H1 (cell line): ENCODE results near the gene GPR39. TPM values are rescaled to one million over a fixed set of nuclear protein-coding genes. Genes with fewer than 3 reads are reported as not detected.
A peak's percentile ranks its signal among the peaks of the same experiment; 100 is the strongest.

ENCODE experiments used
- CTCF ChIA-PET: fragments of 300-600 bp; sonication (Branson Sonifier 250); formaldehyde crosslinking; loops from one replicate; lab custom pipeline; 2021; ENCODE audit not compliant: partially characterized antibody; lab: Charles Lee
- POLR2A ChIA-PET: fragments of 300-600 bp; sonication (Branson Sonifier 250); formaldehyde crosslinking; loops from one replicate; lab custom pipeline; 2021; ENCODE audit warnings: inconsistent platforms; ENCODE audit not compliant: partially characterized antibody; lab: Charles Lee
- DNase-seq, 2 experiments: peaks; one replicate each; pipeline versions ENCODE4 v3.0.0 to v3.0.0-alpha.2; 2010 to 2022; ENCODE audit warnings: low spot score in 2 of 2, low read depth in 1 of 2, mixed read lengths in 1 of 2
- FAIRE-seq: peaks from 2 replicates; lab custom pipeline; 2011; peaks lifted over from hg19 to GRCh38; lab: Jason Lieb, UNC
- H2AFZ ChIP-seq: 2 replicates; pipeline ENCODE4 v1.8.1; 2012; ENCODE audit warnings: low read length, inconsistent platforms
- H2AK5ac ChIP-seq: 2 replicates; pipeline ENCODE4 v1.6.1; 2013; ENCODE audit warnings: low read depth, low read length
- H2BK120ac ChIP-seq: replicated peaks from 2 replicates; pipeline ENCODE3; 2013; ENCODE audit warnings: low read depth, low read length, inconsistent platforms
- H2BK12ac ChIP-seq: 2 replicates; pipeline ENCODE4 v1.6.1; 2013; ENCODE audit warnings: low read depth, low read length
- H2BK15ac ChIP-seq: 2 replicates; pipeline ENCODE4 v1.6.1; 2013; ENCODE audit warnings: low read length
- H2BK20ac ChIP-seq: 2 replicates; pipeline ENCODE4 v1.6.1; 2013; ENCODE audit warnings: low read length
- H2BK5ac ChIP-seq: 2 replicates; pipeline ENCODE4 v1.6.1; 2013; ENCODE audit warnings: low read depth, low read length
- H3K14ac ChIP-seq: 2 replicates; pipeline ENCODE4 v1.6.1; 2013; ENCODE audit warnings: inconsistent platforms; ENCODE audit not compliant: insufficient read length
- H3K18ac ChIP-seq: 2 replicates; pipeline ENCODE4 v1.6.1; 2013; ENCODE audit warnings: low read length; ENCODE audit errors: extremely low read depth
- H3K23ac ChIP-seq: 2 replicates; pipeline ENCODE4 v1.6.1; 2013; ENCODE audit warnings: inconsistent platforms; ENCODE audit not compliant: insufficient read length
- H3K23me2 ChIP-seq: 2 replicates; pipeline ENCODE4 v1.6.1; 2013; ENCODE audit warnings: low read depth, low read length
- H3K27ac ChIP-seq: 2 replicates; pipeline ENCODE4 v1.6.1; 2011; ENCODE audit warnings: low read depth, low read length, inconsistent platforms
- H3K27me3 ChIP-seq, 4 experiments: replicated peaks in 1 of 4; 1 replicate in 1 of 4; 2 replicates in 3 of 4; pipeline versions ENCODE4 v1.6.1 to v1.8.1; 2011 to 2013; ENCODE audit warnings: low read length in 3 of 4, mild to moderate bottlenecking in 3 of 4, inconsistent platforms in 2 of 4, mixed read lengths in 2 of 4, moderate library complexity in 1 of 4; ENCODE audit not compliant: control insufficient read depth in 3 of 4, insufficient read depth in 3 of 4; ENCODE audit errors: extremely low read depth in 1 of 4
- H3K36me3 ChIP-seq, 4 experiments: 2 replicates each; pipeline versions ENCODE4 v1.6.1 to v1.8.1; 2011 to 2013; ENCODE audit warnings: mild to moderate bottlenecking in 4 of 4, low read length in 3 of 4, moderate library complexity in 2 of 4, control low read depth in 1 of 4, inconsistent platforms in 1 of 4; ENCODE audit not compliant: insufficient read depth in 4 of 4, control insufficient read depth in 2 of 4
- H3K4ac ChIP-seq: replicated peaks from 2 replicates; pipeline ENCODE3; 2013; ENCODE audit warnings: low read length, low read depth, mixed read lengths, inconsistent platforms; ENCODE audit not compliant: insufficient read length
- H3K4me1 ChIP-seq, 4 experiments: replicated peaks in 1 of 4; 1 replicate in 1 of 4; 2 replicates in 3 of 4; pipeline versions ENCODE4 v1.6.1 to v1.8.1; 2011 to 2013; ENCODE audit warnings: low read length in 3 of 4, inconsistent platforms in 2 of 4, mixed read lengths in 1 of 4; ENCODE audit not compliant: insufficient read depth in 4 of 4, control insufficient read depth in 3 of 4
- H3K4me2 ChIP-seq, 2 experiments: 2 replicates each; pipeline versions ENCODE4 v1.6.1 to v1.8.1; 2011 to 2013; ENCODE audit warnings: low read depth in 2 of 2, low read length in 2 of 2, control low read depth in 1 of 2, inconsistent platforms in 1 of 2, mild to moderate bottlenecking in 1 of 2; ENCODE audit not compliant: insufficient read depth in 1 of 2
- H3K4me3 ChIP-seq, 4 experiments: fragments of 200-600, 300-600 bp in 1 of 4; sonication (generic), shearing (Covaris generic), sonication (Bioruptor Twin) in 1 of 4; 2 replicates each; pipeline versions ENCODE4 v1.5.1 to v1.8.1; 2011 to 2016; ENCODE audit warnings: low read length in 4 of 4, low read depth in 3 of 4, control low read depth in 2 of 4, inconsistent platforms in 2 of 4, mild to moderate bottlenecking in 2 of 4, mixed read lengths in 1 of 4, moderate library complexity in 1 of 4; ENCODE audit not compliant: insufficient read depth in 2 of 4; ENCODE audit errors: extremely low read depth in 1 of 4
- H3K56ac ChIP-seq: replicated peaks from 2 replicates; pipeline ENCODE3; 2013; ENCODE audit warnings: low read depth, mild to moderate bottlenecking, mixed read lengths, low read length, inconsistent platforms; ENCODE audit not compliant: insufficient read length
- H3K79me1 ChIP-seq: 2 replicates; pipeline ENCODE4 v1.6.1; 2013; ENCODE audit warnings: low read depth, low read length, control low read depth
- H3K79me2 ChIP-seq, 2 experiments: 2 replicates each; pipeline versions ENCODE4 v1.6.1 to v1.8.1; 2012 to 2013; ENCODE audit warnings: low read length in 2 of 2, mild to moderate bottlenecking in 2 of 2, inconsistent platforms in 1 of 2; ENCODE audit not compliant: insufficient read depth in 2 of 2, control insufficient read depth in 1 of 2
- H3K9ac ChIP-seq, 4 experiments: replicated peaks in 1 of 4; 1 replicate in 1 of 4; 2 replicates in 3 of 4; pipeline versions ENCODE4 v1.6.1 to v1.8.1; 2011 to 2013; ENCODE audit warnings: low read depth in 3 of 4, low read length in 3 of 4, control low read depth in 2 of 4, mild to moderate bottlenecking in 2 of 4, moderate library complexity in 2 of 4, inconsistent platforms in 1 of 4; ENCODE audit errors: extremely low read depth in 1 of 4
- H3K9me3 ChIP-seq, 2 experiments: 2 replicates each; pipeline versions ENCODE4 v1.6.1 to v1.8.1; 2012 to 2013; ENCODE audit warnings: mild to moderate bottlenecking in 2 of 2, moderate library complexity in 2 of 2, control low read depth in 1 of 2, inconsistent platforms in 1 of 2, low read depth in 1 of 2, low read length in 1 of 2, mixed read lengths in 1 of 2; ENCODE audit not compliant: insufficient read depth in 2 of 2
- H4K20me1 ChIP-seq, 2 experiments: replicated peaks in 1 of 2; 2 replicates each; pipeline versions ENCODE3 to v1.8.1; 2011 to 2013; ENCODE audit warnings: inconsistent platforms in 2 of 2, low read length in 2 of 2, mild to moderate bottlenecking in 1 of 2; ENCODE audit not compliant: insufficient read depth in 2 of 2, control insufficient read depth in 1 of 2
- H4K5ac ChIP-seq: 2 replicates; pipeline ENCODE4 v1.6.1; 2013; ENCODE audit warnings: low read length, low read depth, mixed read lengths, inconsistent platforms; ENCODE audit not compliant: insufficient read length
- H4K8ac ChIP-seq: 2 replicates; pipeline ENCODE4 v1.8.0; 2013; ENCODE audit warnings: mild to moderate bottlenecking, moderate library complexity, low read length, inconsistent platforms; ENCODE audit not compliant: insufficient read depth; ENCODE audit errors: extremely low read depth
- H4K91ac ChIP-seq: replicated peaks from 2 replicates; pipeline ENCODE3; 2013; ENCODE audit warnings: low read length, mixed read lengths, inconsistent platforms; ENCODE audit not compliant: insufficient read length
- EP300 ChIP-seq, 2 experiments: IDR thresholded peaks; 1 replicate in 1 of 2; 2 replicates in 1 of 2; pipeline ENCODE4 v1.6.1; 2011 to 2012; ENCODE audit warnings: low read depth in 2 of 2, low read length in 2 of 2, mild to moderate bottlenecking in 2 of 2, borderline replicate concordance in 1 of 2, inconsistent platforms in 1 of 2, moderate library complexity in 1 of 2
- KDM1A ChIP-seq: fragments of 200-600, 300-600 bp; sonication (generic); IDR thresholded peaks from 2 replicates; pipeline ENCODE4 v1.7.1; 2016; ENCODE audit warnings: mild to moderate bottlenecking, low read length, borderline replicate concordance
- RAD21 ChIP-seq, 2 experiments: IDR thresholded peaks in 1 of 2; conservative IDR thresholded peaks in 1 of 2; 2 replicates each; pipeline ENCODE4 v1.6.1; 2011; ENCODE audit warnings: low read depth in 2 of 2, low read length in 2 of 2, improper control_type of control experiment in 1 of 2, inconsistent platforms in 1 of 2, mild to moderate bottlenecking in 1 of 2, moderate library complexity in 1 of 2
- SIN3A ChIP-seq, 2 experiments: IDR thresholded peaks in 1 of 2; conservative IDR thresholded peaks in 1 of 2; 2 replicates each; pipeline ENCODE4 v1.6.1; 2011 to 2012; ENCODE audit warnings: low read length in 2 of 2, improper control_type of control experiment in 1 of 2, low read depth in 1 of 2, mild to moderate bottlenecking in 1 of 2
- TAF1 ChIP-seq: IDR thresholded peaks from 2 replicates; pipeline ENCODE4 v1.6.1; 2011; ENCODE audit warnings: mild to moderate bottlenecking, low read depth, low read length
- WGBS, 2 experiments: shearing (Covaris generic) in 1 of 2; methylation state at CpG; one replicate each; pipeline versions ENCODE4 v1.1.6 to v1.1.7; 2013 to 2015; ENCODE audit warnings: low lambda C conversion rate in 2 of 2, mixed read lengths in 2 of 2, inconsistent platforms in 1 of 2, low coverage in 1 of 2, missing lambda C conversion rate in 1 of 2; ENCODE audit not compliant: insufficient replicate concordance in 2 of 2, insufficient coverage in 1 of 2, insufficient read length in 1 of 2; ENCODE audit errors: extremely low coverage in 1 of 2, missing lambda C conversion rate in 1 of 2; 5-methylcytosine and 5-hydroxymethylcytosine counted together
- polyA plus RNA-seq, 7 experiments: library from polyadenylated mRNA; depleted of rRNA in 3 of 7; stranded (reverse) in 5 of 7; unstranded in 2 of 7; fragments of >200 nt in 5 of 7; fragments of 200-250 nt in 2 of 7; gene quantifications; 1 replicate in 5 of 7; 2 replicates in 1 of 7; 4 replicates in 1 of 7; pipeline versions ENCODE4 v1.2.1 to v1.2.3, GENCODE V29; 2011 to 2013; ENCODE audit warnings: missing spikeins in 2 of 7, mixed read lengths in 2 of 7
- total RNA-seq: library from RNA; stranded (reverse); fragmentation: NEBNext Ultra II Directional; extraction: Animal tissue kit (Norgen Biotek cat#: 25700); gene quantifications from 2 replicates; pipeline ENCODE4 v1.2.1, GENCODE V29; 2021
- TF ChIP-seq, protein P1 (sequence below): IDR thresholded peaks from 2 replicates; pipeline ENCODE4 v1.6.1; 2012; ENCODE audit warnings: inconsistent platforms
- TF ChIP-seq, protein P2 (sequence below): IDR thresholded peaks from 2 replicates; pipeline ENCODE4 v1.6.1; 2012; ENCODE audit warnings: inconsistent platforms
- TF ChIP-seq, protein P3 (sequence below), 3 experiments: IDR thresholded peaks; 1 replicate in 2 of 3; 2 replicates in 1 of 3; pipeline versions ENCODE4 v1.5.1 to v1.6.1; 2011; ENCODE audit warnings: low read length in 3 of 3, mild to moderate bottlenecking in 3 of 3, inconsistent platforms in 2 of 3, low read depth in 1 of 3, moderate library complexity in 1 of 3; ENCODE audit not compliant: insufficient read depth in 1 of 3; ENCODE audit errors: control extremely low read depth in 1 of 3

GPR39 gene
- total and polyA plus RNA-seq, 2 of the 8 experiments (the other 6 are each of a cell fraction or from before 2014, with no cell fraction given): 0.63 to 2.7 TPM

DNA sequence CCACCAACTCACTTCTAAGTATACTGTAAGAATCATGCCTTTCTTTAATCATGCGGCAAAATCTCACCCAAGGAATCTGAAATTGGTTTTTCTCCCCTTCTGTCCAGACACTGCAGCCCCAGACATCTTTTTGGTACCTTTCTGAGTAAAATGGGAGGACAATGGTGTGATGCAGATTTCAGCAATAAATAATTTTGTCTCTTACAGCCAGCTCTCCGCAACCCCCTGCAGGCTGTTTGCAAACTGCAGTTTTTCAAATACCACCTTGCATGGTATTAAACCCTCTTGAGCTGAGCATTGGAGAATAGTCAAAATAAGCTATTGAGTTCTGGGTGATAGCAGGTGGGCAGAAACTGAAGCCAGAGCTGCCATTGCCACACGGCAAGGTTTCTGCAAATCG, 32.2 kb downstream of the GPR39 start:
- WGBS, 2 experiments: 79% methylated on average over 4 of the region's 4 CpGs; no CpG with 5 or more reads in 1 of the 2 experiments
- Histone ChIP-seq H3K4me1 (no peaks in the 10 kb centered on the region; a peak in 1 of 7 replicates), H3K23me2 (no peaks in the 10 kb centered on the region), H3K79me1 (no peaks in the 10 kb centered on the region), H4K5ac (no peak overlapping the region), H3K27ac (no peak overlapping the region), H3K4ac (no peak overlapping the region), H4K20me1 (no peaks in the 10 kb centered on the region), H2BK5ac (no peak overlapping the region), H3K36me3 (no peaks in the 10 kb centered on the region), H3K4me3 (no peak overlapping the region), H2AFZ (no peak overlapping the region), H3K9ac (no peak overlapping the region), H2BK120ac (no peak overlapping the region), H2BK12ac (no peak overlapping the region), H3K79me2 (no peaks in the 10 kb centered on the region), H3K9me3 (no peaks in the 10 kb centered on the region), H2BK15ac (no peak overlapping the region), H3K4me2 (no peak overlapping the region), H3K23ac (no peak overlapping the region), H4K91ac (no peak overlapping the region), H3K27me3 (no peaks in the 10 kb centered on the region), H4K8ac (no peak overlapping the region), H2AK5ac (no peak overlapping the region), H3K14ac (no peak overlapping the region), H3K18ac (no peak overlapping the region), H2BK20ac (no peak overlapping the region), H3K56ac (no peak overlapping the region)
- DNase-seq (peak in 1 of 2 experiments; percentile 66), FAIRE-seq (peak; percentile 24)
- ChIA-PET CTCF (interaction anchor here (0.6 to 5.3 kb wide), 26 partner anchors 9 to 757 kb away, joined by 3 to 47 read pairs (median 4); no protein-coding TSS in a partner anchor), POLR2A (no interaction called here)
- TF ChIP-seq SIN3A (conservative IDR thresholded peaks at IDR 0.05 in 1 of 2, IDR thresholded peaks at IDR 0.05 in 1 of 2; ENCODE audit: low read depth in 1 of 2, low read length in 2 of 2) (no peak), TAF1 (no peak), KDM1A (no peak), RAD21 (IDR thresholded peaks at IDR 0.05 in 1 of 2, conservative IDR thresholded peaks at IDR 0.05 in 1 of 2; ENCODE audit: low read depth in 2 of 2, low read length in 2 of 2) (peak; percentile 65 to 75), EP300 (IDR thresholded peaks at IDR 0.05; ENCODE audit: borderline replicate concordance in 1 of 2, low read depth in 2 of 2, low read length in 2 of 2) (no peak)
- TF ChIP-seq, protein P1, sequence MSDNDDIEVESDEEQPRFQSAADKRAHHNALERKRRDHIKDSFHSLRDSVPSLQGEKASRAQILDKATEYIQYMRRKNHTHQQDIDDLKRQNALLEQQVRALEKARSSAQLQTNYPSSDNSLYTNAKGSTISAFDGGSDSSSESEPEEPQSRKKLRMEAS: no peak
- TF ChIP-seq, protein P2, sequence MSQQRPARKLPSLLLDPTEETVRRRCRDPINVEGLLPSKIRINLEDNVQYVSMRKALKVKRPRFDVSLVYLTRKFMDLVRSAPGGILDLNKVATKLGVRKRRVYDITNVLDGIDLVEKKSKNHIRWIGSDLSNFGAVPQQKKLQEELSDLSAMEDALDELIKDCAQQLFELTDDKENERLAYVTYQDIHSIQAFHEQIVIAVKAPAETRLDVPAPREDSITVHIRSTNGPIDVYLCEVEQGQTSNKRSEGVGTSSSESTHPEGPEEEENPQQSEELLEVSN: no peak
- TF ChIP-seq, protein P3, sequence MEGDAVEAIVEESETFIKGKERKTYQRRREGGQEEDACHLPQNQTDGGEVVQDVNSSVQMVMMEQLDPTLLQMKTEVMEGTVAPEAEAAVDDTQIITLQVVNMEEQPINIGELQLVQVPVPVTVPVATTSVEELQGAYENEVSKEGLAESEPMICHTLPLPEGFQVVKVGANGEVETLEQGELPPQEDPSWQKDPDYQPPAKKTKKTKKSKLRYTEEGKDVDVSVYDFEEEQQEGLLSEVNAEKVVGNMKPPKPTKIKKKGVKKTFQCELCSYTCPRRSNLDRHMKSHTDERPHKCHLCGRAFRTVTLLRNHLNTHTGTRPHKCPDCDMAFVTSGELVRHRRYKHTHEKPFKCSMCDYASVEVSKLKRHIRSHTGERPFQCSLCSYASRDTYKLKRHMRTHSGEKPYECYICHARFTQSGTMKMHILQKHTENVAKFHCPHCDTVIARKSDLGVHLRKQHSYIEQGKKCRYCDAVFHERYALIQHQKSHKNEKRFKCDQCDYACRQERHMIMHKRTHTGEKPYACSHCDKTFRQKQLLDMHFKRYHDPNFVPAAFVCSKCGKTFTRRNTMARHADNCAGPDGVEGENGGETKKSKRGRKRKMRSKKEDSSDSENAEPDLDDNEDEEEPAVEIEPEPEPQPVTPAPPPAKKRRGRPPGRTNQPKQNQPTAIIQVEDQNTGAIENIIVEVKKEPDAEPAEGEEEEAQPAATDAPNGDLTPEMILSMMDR (IDR thresholded peaks at IDR 0.05; ENCODE audit: control extremely low read depth in 1 of 3, insufficient read depth in 1 of 3, low read depth in 1 of 3, low read length in 3 of 3): peak in 2 of 3 experiments; percentile 55 to 68; a peak in 3 of 4 replicates
